ENCODE measurements around the gene MPDU1. TPM values are rescaled to one million over a fixed set of nuclear protein-coding genes. Genes with fewer than 3 reads are reported as not detected.
A peak's percentile ranks its signal among the peaks of the same experiment; 100 is the strongest.

Gene MPDU1
- total RNA-seq, 1 donor from 2014 or later, result 83.7 TPM

DNA sequence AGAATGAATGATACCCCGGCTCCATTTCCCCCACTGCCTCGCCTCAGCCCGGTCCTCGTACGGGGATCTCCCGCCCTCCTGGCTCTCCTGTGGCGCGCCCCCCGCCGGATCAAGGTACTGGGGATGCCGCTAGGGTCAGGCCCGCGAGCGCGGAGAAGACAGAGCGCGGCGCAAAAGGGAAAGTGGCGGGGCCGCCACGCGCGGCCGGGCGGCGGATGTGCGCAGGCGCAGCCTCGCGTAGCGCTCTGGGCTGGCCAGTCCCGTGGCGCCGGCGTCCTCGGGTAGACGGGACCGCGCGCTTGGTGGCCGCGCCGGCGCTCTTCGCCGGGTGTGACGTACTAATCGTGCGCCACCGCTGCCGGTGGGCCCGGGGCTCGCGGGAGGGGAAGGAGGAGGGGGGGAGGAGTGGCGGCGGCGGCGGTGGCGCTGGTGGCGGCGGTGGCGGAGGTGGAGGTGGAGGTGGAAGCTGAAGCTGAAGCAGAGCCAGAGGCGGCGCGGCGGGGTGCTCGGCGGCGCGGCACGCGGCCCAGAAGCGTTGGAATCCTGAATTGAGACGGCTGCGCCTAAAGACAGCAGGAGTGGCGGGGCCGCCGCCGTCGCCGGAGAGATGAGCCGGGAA lies 22.0 kb upstream of the MPDU1 start, which contains the start of gene SENP3:
Gene SENP3, plus strand, starts transcription at position 331 of the 619 bp plus-strand sequence. CDS start 1,158 bp downstream, outside the sequence.
- peak within 1 kb of the TSS; percentile 93 for H3K4me3 Mint-ChIP-seq
- TF ChIP-seq, protein P1, sequence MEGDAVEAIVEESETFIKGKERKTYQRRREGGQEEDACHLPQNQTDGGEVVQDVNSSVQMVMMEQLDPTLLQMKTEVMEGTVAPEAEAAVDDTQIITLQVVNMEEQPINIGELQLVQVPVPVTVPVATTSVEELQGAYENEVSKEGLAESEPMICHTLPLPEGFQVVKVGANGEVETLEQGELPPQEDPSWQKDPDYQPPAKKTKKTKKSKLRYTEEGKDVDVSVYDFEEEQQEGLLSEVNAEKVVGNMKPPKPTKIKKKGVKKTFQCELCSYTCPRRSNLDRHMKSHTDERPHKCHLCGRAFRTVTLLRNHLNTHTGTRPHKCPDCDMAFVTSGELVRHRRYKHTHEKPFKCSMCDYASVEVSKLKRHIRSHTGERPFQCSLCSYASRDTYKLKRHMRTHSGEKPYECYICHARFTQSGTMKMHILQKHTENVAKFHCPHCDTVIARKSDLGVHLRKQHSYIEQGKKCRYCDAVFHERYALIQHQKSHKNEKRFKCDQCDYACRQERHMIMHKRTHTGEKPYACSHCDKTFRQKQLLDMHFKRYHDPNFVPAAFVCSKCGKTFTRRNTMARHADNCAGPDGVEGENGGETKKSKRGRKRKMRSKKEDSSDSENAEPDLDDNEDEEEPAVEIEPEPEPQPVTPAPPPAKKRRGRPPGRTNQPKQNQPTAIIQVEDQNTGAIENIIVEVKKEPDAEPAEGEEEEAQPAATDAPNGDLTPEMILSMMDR (conservative IDR thresholded peaks at IDR 0.05), result no peak
- peaks cover 9% of the 10 kb centered on the region for H3K27me3 Mint-ChIP-seq (ENCODE audit: low read depth)
- DNase-seq (ENCODE audit: low read depth, low spot score), result peak; percentile 86
- H3K27ac Mint-ChIP-seq (ENCODE audit: unreplicated experiment), result peak within 1 kb of the TSS; percentile 96
- H3K36me3 Mint-ChIP-seq (ENCODE audit: low read depth), result no peaks in the 10 kb centered on the region
- H3K9me3 Mint-ChIP-seq, result no peaks in the 10 kb centered on the region
- peaks cover 37% of the 10 kb centered on the region for H3K4me1 Mint-ChIP-seq

DNA sequence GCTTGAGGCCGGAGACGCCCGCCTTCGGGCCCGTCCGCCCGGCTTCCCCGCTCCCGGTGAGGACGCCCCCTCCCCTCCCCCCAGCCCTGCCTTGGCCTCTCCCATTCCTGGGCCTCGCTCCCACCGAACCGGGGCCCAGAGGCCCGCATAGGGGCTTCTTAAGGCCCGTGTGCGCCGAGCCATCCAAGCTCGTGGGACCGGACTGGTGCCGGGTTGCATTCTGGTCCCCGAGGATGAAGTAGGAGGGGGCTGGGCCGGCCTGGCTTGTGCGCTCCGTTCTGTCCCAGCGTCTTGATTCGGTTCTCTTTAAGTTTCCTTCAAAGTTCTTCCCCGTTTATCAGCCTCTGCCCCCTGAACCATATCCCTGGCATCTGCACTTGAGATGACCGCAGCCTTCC lies 21.4 kb upstream of the MPDU1 start:
- H3K27me3 Mint-ChIP-seq (ENCODE audit: low read depth), result peaks cover 9% of the 10 kb centered on the region
- H3K9me3 Mint-ChIP-seq, result no peaks in the 10 kb centered on the region
- no peak for DNase-seq (ENCODE audit: low read depth, low spot score)
- peak overlapping the region; percentile 96 for H3K27ac Mint-ChIP-seq (ENCODE audit: unreplicated experiment)
- H3K4me1 Mint-ChIP-seq, result peaks cover 37% of the 10 kb centered on the region
- H3K36me3 Mint-ChIP-seq (ENCODE audit: low read depth), result no peaks in the 10 kb centered on the region
- TF ChIP-seq, protein P1 (conservative IDR thresholded peaks at IDR 0.05), result no peak
- H3K4me3 Mint-ChIP-seq, result peak overlapping the region; percentile 93

DNA sequence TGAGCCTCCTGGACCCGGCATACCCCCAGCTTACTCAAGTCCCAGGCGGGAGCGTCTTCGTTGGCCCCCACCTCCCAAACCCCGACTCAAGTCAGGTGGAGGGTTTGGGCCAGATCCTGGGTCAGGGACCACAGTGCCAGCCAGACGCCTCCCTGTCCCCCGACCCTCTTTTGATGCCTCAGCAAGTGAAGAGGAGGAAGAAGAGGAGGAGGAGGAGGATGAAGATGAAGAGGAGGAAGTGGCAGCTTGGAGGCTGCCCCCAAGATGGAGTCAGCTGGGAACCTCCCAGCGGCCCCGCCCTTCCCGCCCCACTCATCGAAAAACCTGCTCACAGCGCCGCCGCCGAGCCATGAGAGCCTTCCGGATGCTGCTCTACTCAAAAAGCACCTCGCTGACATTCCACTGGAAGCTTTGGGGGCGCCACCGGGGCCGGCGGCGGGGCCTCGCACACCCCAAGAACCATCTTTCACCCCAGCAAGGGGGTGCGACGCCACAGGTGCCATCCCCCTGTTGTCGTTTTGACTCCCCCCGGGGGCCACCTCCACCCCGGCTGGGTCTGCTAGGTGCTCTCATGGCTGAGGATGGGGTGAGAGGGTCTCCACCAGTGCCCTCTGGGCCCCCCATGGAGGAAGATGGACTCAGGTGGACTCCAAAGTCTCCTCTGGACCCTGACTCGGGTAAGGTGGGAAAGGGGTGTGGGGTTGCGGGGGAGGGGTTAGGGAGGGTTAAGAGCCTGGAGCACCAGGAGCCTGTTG lies 20.4 kb upstream of the MPDU1 start:
- H3K36me3 Mint-ChIP-seq (ENCODE audit: low read depth), result no peaks in the 10 kb centered on the region
- H3K4me1 Mint-ChIP-seq, result peaks cover 32% of the 10 kb centered on the region
- H3K27me3 Mint-ChIP-seq (ENCODE audit: low read depth), result peaks cover 7% of the 10 kb centered on the region
- peak overlapping the region; percentile 93 for H3K4me3 Mint-ChIP-seq
- H3K9me3 Mint-ChIP-seq, result no peaks in the 10 kb centered on the region
- no peak overlapping the region for H3K27ac Mint-ChIP-seq (ENCODE audit: unreplicated experiment)
- TF ChIP-seq, protein P1 (conservative IDR thresholded peaks at IDR 0.05), result no peak
- DNase-seq (ENCODE audit: low read depth, low spot score), result no peak

DNA sequence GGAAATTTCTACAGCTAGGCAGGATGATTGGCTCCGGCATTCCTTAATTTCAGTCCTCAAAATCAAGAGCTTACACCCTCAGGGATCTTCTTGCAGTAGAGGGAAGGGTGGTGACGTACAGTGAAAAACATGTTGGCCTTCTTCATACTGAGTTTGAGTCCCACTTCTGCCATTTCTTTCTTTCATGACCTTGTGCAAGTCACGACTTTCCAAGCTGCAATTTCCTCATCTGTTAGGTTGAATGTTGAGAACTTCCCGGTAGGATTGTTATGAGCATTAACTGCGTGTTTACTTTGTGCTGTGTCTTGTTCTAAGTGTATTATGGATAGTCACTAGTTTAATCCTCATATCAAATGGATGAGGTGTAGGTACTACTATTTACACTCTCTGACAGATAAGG lies 14.1 kb upstream of the MPDU1 start:
- Mint-ChIP-seq H3K36me3 (ENCODE audit: low read depth) (peaks cover 22% of the 10 kb centered on the region), H3K4me3 (peak overlapping the region; percentile 26), H3K4me1 (peaks cover 26% of the 10 kb centered on the region), H3K27ac (ENCODE audit: unreplicated experiment) (no peak overlapping the region), H3K27me3 (ENCODE audit: low read depth) (peaks cover 13% of the 10 kb centered on the region), H3K9me3 (no peaks in the 10 kb centered on the region)
- no peak for DNase-seq (ENCODE audit: low read depth, low spot score)
- TF ChIP-seq, protein P1 (conservative IDR thresholded peaks at IDR 0.05), result no peak

DNA sequence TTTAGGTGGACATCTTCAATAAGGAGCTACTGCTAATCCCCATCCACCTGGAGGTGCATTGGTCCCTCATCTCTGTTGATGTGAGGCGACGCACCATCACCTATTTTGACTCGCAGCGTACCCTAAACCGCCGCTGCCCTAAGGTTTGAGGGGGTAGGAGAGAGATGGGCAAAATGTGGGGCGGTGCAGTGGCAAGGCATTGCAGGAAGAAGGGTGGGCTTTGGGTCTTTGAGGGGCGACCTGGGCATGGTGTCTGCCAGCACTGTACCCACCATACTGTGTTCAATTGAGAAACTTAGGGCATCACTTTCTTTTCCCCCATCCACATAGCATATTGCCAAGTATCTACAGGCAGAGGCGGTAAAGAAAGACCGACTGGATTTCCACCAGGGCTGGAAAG lies 13.3 kb upstream of the MPDU1 start:
- Mint-ChIP-seq H3K4me3 (peak overlapping the region; percentile 83), H3K4me1 (peaks cover 33% of the 10 kb centered on the region), H3K27me3 (ENCODE audit: low read depth) (peaks cover 16% of the 10 kb centered on the region), H3K27ac (ENCODE audit: unreplicated experiment) (no peak overlapping the region), H3K36me3 (ENCODE audit: low read depth) (peaks cover 30% of the 10 kb centered on the region), H3K9me3 (no peaks in the 10 kb centered on the region)
- TF ChIP-seq, protein P1 (conservative IDR thresholded peaks at IDR 0.05), result no peak
- DNase-seq (ENCODE audit: low read depth, low spot score), result no peak

Measured in neural crest cell (in vitro differentiated cells).